Measurements from ENCODE around the gene MERTK.
"Not testable (repeated sequence)": the region's sequence is repeated elsewhere in the genome, so short reads cannot be mapped to it uniquely, and the experiment has no call there.

The MERTK gene

DNA sequence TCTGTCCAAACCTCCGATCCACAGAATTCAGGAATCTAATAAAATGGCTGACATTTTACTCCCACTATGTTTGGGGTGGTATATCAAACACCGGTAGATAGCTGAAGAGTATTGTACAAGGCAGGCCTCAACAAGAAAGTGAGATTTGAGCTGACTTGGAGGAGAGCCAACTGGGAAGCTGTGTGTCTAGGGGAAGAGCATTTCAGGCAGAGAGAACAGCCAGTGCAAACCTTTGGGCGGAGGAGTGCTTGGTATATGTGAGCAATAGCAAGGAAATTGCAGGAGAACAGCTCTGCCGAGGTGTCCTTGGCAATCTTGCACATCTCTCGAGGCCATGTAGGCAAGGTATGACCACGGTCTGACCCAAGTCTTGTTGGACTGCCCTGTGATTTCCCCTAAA, 1.8 kb upstream of the MERTK start:
- FAIRE-seq = no peak
- TF ChIP-seq, protein P1, sequence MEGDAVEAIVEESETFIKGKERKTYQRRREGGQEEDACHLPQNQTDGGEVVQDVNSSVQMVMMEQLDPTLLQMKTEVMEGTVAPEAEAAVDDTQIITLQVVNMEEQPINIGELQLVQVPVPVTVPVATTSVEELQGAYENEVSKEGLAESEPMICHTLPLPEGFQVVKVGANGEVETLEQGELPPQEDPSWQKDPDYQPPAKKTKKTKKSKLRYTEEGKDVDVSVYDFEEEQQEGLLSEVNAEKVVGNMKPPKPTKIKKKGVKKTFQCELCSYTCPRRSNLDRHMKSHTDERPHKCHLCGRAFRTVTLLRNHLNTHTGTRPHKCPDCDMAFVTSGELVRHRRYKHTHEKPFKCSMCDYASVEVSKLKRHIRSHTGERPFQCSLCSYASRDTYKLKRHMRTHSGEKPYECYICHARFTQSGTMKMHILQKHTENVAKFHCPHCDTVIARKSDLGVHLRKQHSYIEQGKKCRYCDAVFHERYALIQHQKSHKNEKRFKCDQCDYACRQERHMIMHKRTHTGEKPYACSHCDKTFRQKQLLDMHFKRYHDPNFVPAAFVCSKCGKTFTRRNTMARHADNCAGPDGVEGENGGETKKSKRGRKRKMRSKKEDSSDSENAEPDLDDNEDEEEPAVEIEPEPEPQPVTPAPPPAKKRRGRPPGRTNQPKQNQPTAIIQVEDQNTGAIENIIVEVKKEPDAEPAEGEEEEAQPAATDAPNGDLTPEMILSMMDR (IDR thresholded peaks at IDR 0.05; ENCODE audit: insufficient read depth, missing control alignments) = no peak
- no peak for DNase-seq (ENCODE audit: insufficient read length, low spot score)

GRCh38 chr2:111897630-111897923, 830 bp upstream of the MERTK start:
- DNase-seq (ENCODE audit: insufficient read length, low spot score) = no peak
- FAIRE-seq = no peak
- TF ChIP-seq, protein P1 (IDR thresholded peaks at IDR 0.05; ENCODE audit: insufficient read depth, missing control alignments) = no peak

DNA sequence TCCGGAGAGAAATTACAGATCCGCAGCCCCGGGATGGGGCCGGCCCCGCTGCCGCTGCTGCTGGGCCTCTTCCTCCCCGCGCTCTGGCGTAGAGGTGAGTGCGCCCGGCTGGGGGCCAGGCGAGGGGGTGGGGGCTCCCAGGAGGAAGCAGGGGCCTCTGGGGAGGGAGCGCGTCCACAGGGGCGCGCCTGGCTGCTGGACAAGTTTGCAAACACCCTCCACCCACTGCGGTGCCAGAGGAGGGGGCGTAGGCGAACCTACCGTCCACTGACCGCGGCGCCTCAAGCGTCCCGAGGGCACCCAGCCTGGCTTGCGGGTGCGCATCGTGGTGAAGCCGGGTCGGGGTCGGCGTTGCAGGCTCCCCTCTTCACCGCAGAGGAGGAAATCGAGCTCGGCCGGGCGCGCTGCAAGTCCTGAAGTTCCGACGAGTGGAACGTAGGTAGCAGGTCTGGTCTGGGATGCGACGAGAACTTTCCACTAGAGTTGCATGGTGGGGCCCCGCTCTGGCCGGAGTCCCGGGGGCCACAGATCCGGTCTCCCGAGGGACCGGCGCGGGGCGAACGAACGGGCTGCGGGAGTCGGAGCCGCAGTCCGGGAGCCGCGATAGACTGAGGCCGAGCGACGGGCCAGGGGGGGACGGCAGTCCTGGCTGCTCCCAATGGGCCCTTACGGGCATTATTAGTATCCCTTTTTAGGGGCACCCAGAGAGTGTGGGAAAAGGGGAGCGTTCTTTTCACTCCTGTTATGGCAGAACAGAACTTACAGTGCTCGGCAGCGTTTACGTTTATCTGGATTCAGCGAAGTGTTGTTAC, 502 bp downstream of the MERTK start:
- FAIRE-seq (no peak), DNase-seq (ENCODE audit: insufficient read length, low spot score) (no peak)
- TF ChIP-seq, protein P1 (IDR thresholded peaks at IDR 0.05; ENCODE audit: insufficient read depth, missing control alignments) = no peak

GRCh38 chr2:111900859-111901258, 2.5 kb downstream of the MERTK start:
- DNase-seq (ENCODE audit: insufficient read length, low spot score) (no peak), FAIRE-seq (no peak)
- TF ChIP-seq, protein P1 (IDR thresholded peaks at IDR 0.05; ENCODE audit: insufficient read depth, missing control alignments) = peak; percentile 48

GRCh38 chr2:111903516-111903915, 5.1 kb downstream of the MERTK start:
- no peak for DNase-seq (ENCODE audit: insufficient read length, low spot score)
- TF ChIP-seq, protein P1 (IDR thresholded peaks at IDR 0.05; ENCODE audit: insufficient read depth, missing control alignments) = no peak
- no peak for FAIRE-seq

- DNase-seq (ENCODE audit: insufficient read length, low spot score) = no peak
- TF ChIP-seq, protein P1 (IDR thresholded peaks at IDR 0.05; ENCODE audit: insufficient read depth, missing control alignments) = no peak
- no peak for FAIRE-seq
Measured at GRCh38 chr2:111903930-111904439, 5.6 kb downstream of the MERTK start.

DNA sequence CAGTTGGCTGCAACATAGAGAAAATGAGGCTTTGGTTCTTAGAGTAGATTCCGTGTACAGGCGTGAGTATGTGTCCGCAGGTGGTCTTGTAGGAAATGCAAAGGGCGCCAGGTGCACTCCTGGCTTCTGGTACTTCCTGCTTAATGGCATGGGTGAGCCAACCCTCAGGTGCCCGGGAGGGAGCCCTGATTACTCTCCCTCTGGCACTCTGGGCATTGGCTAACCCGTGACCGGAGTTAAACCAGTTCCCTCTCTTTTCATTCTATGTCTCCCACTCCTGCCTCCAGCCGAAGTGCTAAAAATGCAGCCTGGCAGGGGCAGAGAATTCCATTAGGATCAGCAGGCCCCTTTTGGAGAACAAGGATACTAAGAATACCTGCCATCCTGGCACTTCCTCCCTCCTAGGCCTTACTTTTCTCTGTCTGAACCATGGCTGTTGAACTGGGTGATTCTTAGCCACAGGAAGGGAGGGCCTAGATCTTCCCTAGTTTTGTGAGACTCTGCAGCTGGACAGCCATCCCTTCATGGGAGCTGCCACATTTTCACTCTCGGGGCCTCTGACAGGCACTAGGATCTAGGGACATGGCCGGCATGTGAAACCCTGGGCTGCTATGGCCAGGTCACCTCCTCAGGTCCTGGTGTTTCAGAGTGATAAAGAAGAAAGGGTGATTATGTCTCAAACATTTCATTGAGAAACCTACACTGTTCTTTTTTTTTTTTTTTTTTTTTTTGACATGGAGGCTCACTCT, 6.5 kb downstream of the MERTK start:
- TF ChIP-seq, protein P1 (IDR thresholded peaks at IDR 0.05; ENCODE audit: insufficient read depth, missing control alignments) = no peak
- no peak for FAIRE-seq
- no peak for DNase-seq (ENCODE audit: insufficient read length, low spot score)

DNA sequence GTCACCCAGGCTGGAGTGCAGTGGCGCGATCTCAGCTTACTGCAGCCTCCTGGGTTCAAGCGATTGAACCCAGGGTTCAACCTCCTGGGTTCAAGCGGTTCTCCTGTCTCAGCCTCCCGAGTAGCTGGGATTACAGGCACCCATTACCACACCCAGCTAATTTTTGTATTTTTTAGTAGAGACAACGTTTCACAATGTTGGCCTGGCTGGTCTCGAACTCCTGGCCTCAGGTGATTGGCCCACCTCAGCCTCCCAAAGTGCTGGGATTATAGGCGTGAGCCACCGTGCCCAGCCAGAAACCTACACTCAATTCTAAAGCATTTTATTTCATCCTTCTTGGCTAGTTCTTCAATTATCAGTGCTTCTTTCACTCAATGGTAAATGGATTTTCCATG, 7.1 kb downstream of the MERTK start:
- FAIRE-seq; DNase-seq (ENCODE audit: insufficient read length, low spot score): not testable (repeated sequence)

All from D721Med (cell line).